Osteoblast (primary cell): Measurements from ENCODE around the gene B4GALT1. TPM values are rescaled to one million over a fixed set of nuclear protein-coding genes. Genes with fewer than 3 reads are reported as not detected.
A peak's percentile ranks its signal among the peaks of the same experiment; 100 is the strongest.

Source experiments
- DNase-seq: peaks from one replicate; pipeline ENCODE4 v3.0.0; 2011; ENCODE audit warnings: low spot score, mixed read lengths; ENCODE audit not compliant: insufficient read length; ENCODE audit errors: missing footprints
- H2AFZ ChIP-seq: 2 replicates; pipeline ENCODE4 v1.6.0; 2011; ENCODE audit warnings: mild to moderate bottlenecking, low read length
- H3K27ac ChIP-seq: 2 replicates; pipeline ENCODE4 v1.5.1; 2011; ENCODE audit warnings: mild to moderate bottlenecking, low read depth, low read length, moderate library complexity
- H3K27me3 ChIP-seq: 2 replicates; pipeline ENCODE4 v1.6.0; 2012; ENCODE audit warnings: mild to moderate bottlenecking, control low read depth, inconsistent platforms, low read length, moderate library complexity; ENCODE audit not compliant: insufficient read depth
- H3K36me3 ChIP-seq: 2 replicates; pipeline ENCODE4 v1.5.1; 2011; ENCODE audit warnings: mild to moderate bottlenecking, low read length, control low read depth, moderate library complexity; ENCODE audit not compliant: insufficient read depth
- H3K4me1 ChIP-seq: 2 replicates; pipeline ENCODE4 v1.5.1; 2011; ENCODE audit warnings: mild to moderate bottlenecking, low read length, control low read depth, moderate library complexity; ENCODE audit not compliant: insufficient read depth
- H3K4me2 ChIP-seq: 2 replicates; pipeline ENCODE4 v1.6.0; 2011; ENCODE audit warnings: mild to moderate bottlenecking, low read length; ENCODE audit not compliant: insufficient read depth
- H3K4me3 ChIP-seq: fragments of 200-600 bp; sonication (generic); 3 replicates; pipeline ENCODE4 v1.5.1; 2012; ENCODE audit warnings: mild to moderate bottlenecking, low read length, inconsistent platforms; ENCODE audit not compliant: insufficient read depth
- H3K79me2 ChIP-seq: 2 replicates; pipeline ENCODE4 v1.6.0; 2012; ENCODE audit warnings: mild to moderate bottlenecking, low read length, control low read depth, inconsistent platforms; ENCODE audit not compliant: insufficient read depth
- H3K9me3 ChIP-seq: 2 replicates; pipeline ENCODE4 v1.5.1; 2011; ENCODE audit warnings: low read depth, low read length, control low read depth
- H4K20me1 ChIP-seq: 2 replicates; pipeline ENCODE4 v1.6.0; 2012; ENCODE audit warnings: mild to moderate bottlenecking, low read length, control low read depth; ENCODE audit not compliant: insufficient read depth
- total RNA-seq: library from RNA; depleted of rRNA; stranded (reverse); fragments of >200 nt; gene quantifications from 2 replicates; pipeline ENCODE4 v1.2.3, GENCODE V29; 2012
- TF ChIP-seq, protein P1 (sequence below): IDR thresholded peaks from 2 replicates; pipeline ENCODE4 v1.5.1; 2011; ENCODE audit warnings: mild to moderate bottlenecking, low read depth, low read length, moderate library complexity; ENCODE audit errors: extremely low read depth

B4GALT1 gene
- total RNA-seq, 1 donor, result 63.7 TPM

DNA sequence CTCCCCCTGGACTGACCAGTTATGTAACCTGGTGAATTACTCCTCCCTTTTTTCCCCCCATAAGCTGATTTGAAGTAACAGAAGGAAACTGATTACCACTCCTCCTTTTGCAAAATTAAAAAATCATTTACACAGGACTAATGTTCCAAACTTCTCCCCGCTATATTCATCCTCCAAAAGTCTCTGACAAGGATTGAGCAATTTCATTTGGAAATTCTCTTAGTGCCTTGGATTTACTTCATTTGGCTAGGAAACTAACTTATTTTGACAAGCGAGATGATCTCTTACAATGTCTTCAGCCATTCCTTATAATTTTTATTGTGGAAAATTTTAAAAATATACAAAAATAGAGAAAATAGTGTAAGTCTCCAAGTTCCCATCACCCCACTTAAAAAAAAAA lies 15.4 kb upstream of the B4GALT1 start:
- Histone ChIP-seq H3K4me2 (no peak overlapping the region), H3K9me3 (no peaks in the 10 kb centered on the region), H4K20me1 (no peaks in the 10 kb centered on the region), H3K27me3 (no peaks in the 10 kb centered on the region), H3K79me2 (no peaks in the 10 kb centered on the region), H2AFZ (no peak overlapping the region), H3K36me3 (no peaks in the 10 kb centered on the region), H3K4me1 (peaks cover 33% of the 10 kb centered on the region), H3K27ac (no peak overlapping the region), H3K4me3 (no peak overlapping the region)
- DNase-seq, result no peak
- TF ChIP-seq, protein P1, sequence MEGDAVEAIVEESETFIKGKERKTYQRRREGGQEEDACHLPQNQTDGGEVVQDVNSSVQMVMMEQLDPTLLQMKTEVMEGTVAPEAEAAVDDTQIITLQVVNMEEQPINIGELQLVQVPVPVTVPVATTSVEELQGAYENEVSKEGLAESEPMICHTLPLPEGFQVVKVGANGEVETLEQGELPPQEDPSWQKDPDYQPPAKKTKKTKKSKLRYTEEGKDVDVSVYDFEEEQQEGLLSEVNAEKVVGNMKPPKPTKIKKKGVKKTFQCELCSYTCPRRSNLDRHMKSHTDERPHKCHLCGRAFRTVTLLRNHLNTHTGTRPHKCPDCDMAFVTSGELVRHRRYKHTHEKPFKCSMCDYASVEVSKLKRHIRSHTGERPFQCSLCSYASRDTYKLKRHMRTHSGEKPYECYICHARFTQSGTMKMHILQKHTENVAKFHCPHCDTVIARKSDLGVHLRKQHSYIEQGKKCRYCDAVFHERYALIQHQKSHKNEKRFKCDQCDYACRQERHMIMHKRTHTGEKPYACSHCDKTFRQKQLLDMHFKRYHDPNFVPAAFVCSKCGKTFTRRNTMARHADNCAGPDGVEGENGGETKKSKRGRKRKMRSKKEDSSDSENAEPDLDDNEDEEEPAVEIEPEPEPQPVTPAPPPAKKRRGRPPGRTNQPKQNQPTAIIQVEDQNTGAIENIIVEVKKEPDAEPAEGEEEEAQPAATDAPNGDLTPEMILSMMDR, result no peak

DNA sequence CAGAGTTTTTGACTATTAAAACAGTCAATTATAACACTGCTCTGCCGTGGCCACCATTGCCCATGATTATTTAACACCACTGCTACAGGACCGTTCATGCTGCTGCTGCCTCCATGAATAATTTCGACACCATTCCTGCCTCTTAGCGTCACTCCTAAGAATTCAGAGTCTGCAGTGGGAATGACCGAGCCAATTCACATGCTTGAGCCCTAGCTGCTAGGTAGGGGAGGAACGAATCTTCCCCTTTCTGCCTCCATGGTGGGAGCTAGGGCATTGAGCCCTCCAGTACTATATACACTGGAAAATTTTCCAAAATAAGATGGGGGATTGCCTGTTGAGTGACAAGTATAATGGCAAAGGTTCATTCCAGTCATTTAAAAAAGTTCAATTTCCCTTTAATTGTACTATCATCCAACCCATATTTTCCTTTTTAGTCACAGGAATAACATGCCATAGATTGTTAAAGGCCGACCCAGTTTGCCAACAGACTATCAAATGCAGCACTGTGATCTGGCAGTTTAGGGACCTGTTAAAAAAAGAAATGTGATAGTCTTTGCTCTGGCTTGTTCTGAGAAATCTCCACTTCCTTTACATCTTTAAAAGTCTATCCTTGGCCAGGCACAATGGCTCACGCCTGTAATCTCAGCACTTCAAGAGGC lies 13.5 kb upstream of the B4GALT1 start:
- H3K36me3 ChIP-seq, result no peaks in the 10 kb centered on the region
- H3K27me3 ChIP-seq, result no peaks in the 10 kb centered on the region
- H3K9me3 ChIP-seq, result no peaks in the 10 kb centered on the region
- peak overlapping the region; percentile 89 for H3K27ac ChIP-seq
- peak; percentile 81 for DNase-seq
- H2AFZ ChIP-seq, result peak overlapping the region; percentile 79
- no peaks in the 10 kb centered on the region for H3K79me2 ChIP-seq
- peak overlapping the region; percentile 76 for H3K4me2 ChIP-seq
- no peaks in the 10 kb centered on the region for H4K20me1 ChIP-seq
- H3K4me1 ChIP-seq, result peaks cover 20% of the 10 kb centered on the region
- peak overlapping the region; percentile 40 for H3K4me3 ChIP-seq
- TF ChIP-seq, protein P1, result no peak

DNA sequence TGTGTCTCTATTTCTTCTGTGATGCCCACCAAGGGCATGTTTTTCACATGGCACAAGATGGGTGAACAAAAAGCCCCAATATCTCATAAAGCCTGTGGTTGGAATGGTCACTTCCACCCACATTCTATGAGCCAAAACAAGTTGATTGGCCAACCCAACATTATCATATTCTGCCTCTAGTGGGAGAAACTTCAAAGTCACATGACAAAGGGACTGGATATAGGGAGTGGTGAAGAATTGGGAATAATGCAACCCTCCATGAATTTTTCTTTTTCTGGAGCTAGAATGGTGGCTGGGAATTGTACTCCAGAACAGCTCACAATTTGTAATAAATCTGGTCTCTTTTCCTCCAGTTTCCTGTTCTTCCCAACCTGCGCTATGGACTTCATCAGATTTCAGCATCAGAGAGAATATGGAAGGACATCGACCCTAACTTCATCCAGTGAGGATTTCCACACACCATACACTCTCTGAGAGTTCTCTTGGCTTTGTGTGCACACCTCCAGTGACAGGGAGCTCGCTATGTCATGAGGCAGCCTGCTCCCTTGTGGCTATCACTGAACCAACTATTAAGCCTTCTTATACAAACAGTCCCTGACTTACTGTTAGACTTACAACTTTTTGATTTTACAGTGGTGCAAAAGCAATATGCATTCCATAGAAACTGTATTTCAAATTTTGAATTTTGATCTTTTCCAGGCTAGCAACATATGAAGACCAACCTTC lies 12.0 kb upstream of the B4GALT1 start:
- Histone ChIP-seq H3K4me1 (peaks cover 20% of the 10 kb centered on the region), H3K27ac (no peak overlapping the region), H2AFZ (no peak overlapping the region), H3K4me2 (no peak overlapping the region), H3K27me3 (no peaks in the 10 kb centered on the region), H4K20me1 (no peaks in the 10 kb centered on the region), H3K79me2 (no peaks in the 10 kb centered on the region), H3K4me3 (no peak overlapping the region), H3K9me3 (no peaks in the 10 kb centered on the region), H3K36me3 (no peaks in the 10 kb centered on the region)
- TF ChIP-seq, protein P1, result no peak
- DNase-seq, result no peak

DNA sequence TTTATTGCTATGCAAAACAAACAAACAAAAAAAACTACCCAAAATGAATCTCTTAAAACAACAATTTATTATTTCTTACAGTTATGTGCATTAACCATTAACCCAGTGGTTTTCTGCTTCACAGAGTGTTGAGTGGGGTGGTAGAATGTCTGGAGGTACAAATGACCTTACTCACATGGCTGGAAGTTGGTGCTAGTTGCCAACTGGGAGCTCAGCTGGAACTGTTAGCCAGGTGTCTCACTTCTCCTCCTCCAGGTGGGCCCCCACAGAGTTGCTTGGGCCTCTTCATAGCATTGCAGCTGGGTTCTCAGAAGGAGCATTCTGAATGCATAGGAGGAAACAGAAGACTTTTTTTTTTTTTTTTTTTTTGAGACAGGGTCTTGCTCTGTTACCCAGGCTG lies 10.5 kb upstream of the B4GALT1 start:
- H3K4me3 ChIP-seq, result no peak overlapping the region
- H3K36me3 ChIP-seq, result no peaks in the 10 kb centered on the region
- no peaks in the 10 kb centered on the region for H3K79me2 ChIP-seq
- H3K4me1 ChIP-seq, result peaks cover 20% of the 10 kb centered on the region
- H3K4me2 ChIP-seq, result no peak overlapping the region
- no peaks in the 10 kb centered on the region for H3K9me3 ChIP-seq
- DNase-seq, result no peak
- no peak overlapping the region for H2AFZ ChIP-seq
- TF ChIP-seq, protein P1, result no peak
- no peak overlapping the region for H3K27ac ChIP-seq
- no peaks in the 10 kb centered on the region for H3K27me3 ChIP-seq
- no peaks in the 10 kb centered on the region for H4K20me1 ChIP-seq
